WERI-Rb-1 (cell line): ENCODE results near the gene BRD3OS.
"Not testable (repeated sequence)": the region's sequence is repeated elsewhere in the genome, so short reads cannot be mapped to it uniquely, and the experiment has no call there.

Source experiments
- DNase-seq: peaks from one replicate; pipeline ENCODE4 v3.0.0-alpha.2; 2020
- H3K27ac ChIP-seq: fragments of 250-450 bp; sonication (Bioruptor Pico); 2 replicates; pipeline ENCODE4 v1.5.1; 2020; ENCODE audit warnings: mild to moderate bottlenecking, moderate library complexity
- H3K27me3 ChIP-seq: fragments of 250-450 bp; sonication (Bioruptor Pico); 2 replicates; pipeline ENCODE4 v1.5.1; 2021; ENCODE audit warnings: mild to moderate bottlenecking, low read depth, moderate library complexity; ENCODE audit not compliant: insufficient read depth, severe bottlenecking
- H3K36me3 ChIP-seq: fragments of 250-450 bp; sonication (Bioruptor Pico); 2 replicates; pipeline ENCODE4 v1.5.1; 2020; ENCODE audit warnings: mild to moderate bottlenecking, moderate library complexity
- H3K4me3 ChIP-seq: 2 replicates; pipeline ENCODE4 v1.5.1; 2011; ENCODE audit warnings: low read depth, mild to moderate bottlenecking, control low read depth, low read length
- H3K9me3 ChIP-seq: fragments of 250-450 bp; sonication (Bioruptor Pico); 2 replicates; pipeline ENCODE4 v1.5.1; 2021; ENCODE audit warnings: mild to moderate bottlenecking, moderate library complexity; ENCODE audit not compliant: severe bottlenecking
- TF ChIP-seq, protein P1 (sequence below): IDR thresholded peaks from 2 replicates; pipeline ENCODE4 v1.5.1; 2011; ENCODE audit warnings: low read depth, mild to moderate bottlenecking, control low read depth, inconsistent platforms, low read length

BRD3OS gene

DNA sequence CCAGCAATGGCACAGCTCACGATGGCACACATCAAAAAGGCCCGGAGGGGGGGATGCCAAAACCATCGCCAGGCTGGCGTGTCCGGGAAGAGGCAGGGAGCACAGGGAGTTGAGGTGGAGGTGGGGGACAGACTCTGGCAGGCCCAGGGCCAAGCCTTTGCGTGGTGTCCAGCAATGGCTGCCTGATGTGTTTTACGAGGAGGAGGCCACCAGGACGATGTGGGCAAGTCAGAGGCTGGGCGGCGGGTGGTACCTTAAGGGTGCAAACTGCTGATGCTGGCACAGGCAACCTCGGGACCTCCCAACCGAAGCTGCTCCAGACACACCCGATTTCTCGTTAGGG is 37.9 kb upstream of the BRD3OS start:
- Histone ChIP-seq H3K9me3 (no peaks in the 10 kb centered on the region), H3K27me3 (no peaks in the 10 kb centered on the region)
- TF ChIP-seq, protein P1, sequence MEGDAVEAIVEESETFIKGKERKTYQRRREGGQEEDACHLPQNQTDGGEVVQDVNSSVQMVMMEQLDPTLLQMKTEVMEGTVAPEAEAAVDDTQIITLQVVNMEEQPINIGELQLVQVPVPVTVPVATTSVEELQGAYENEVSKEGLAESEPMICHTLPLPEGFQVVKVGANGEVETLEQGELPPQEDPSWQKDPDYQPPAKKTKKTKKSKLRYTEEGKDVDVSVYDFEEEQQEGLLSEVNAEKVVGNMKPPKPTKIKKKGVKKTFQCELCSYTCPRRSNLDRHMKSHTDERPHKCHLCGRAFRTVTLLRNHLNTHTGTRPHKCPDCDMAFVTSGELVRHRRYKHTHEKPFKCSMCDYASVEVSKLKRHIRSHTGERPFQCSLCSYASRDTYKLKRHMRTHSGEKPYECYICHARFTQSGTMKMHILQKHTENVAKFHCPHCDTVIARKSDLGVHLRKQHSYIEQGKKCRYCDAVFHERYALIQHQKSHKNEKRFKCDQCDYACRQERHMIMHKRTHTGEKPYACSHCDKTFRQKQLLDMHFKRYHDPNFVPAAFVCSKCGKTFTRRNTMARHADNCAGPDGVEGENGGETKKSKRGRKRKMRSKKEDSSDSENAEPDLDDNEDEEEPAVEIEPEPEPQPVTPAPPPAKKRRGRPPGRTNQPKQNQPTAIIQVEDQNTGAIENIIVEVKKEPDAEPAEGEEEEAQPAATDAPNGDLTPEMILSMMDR, result no peak

DNA sequence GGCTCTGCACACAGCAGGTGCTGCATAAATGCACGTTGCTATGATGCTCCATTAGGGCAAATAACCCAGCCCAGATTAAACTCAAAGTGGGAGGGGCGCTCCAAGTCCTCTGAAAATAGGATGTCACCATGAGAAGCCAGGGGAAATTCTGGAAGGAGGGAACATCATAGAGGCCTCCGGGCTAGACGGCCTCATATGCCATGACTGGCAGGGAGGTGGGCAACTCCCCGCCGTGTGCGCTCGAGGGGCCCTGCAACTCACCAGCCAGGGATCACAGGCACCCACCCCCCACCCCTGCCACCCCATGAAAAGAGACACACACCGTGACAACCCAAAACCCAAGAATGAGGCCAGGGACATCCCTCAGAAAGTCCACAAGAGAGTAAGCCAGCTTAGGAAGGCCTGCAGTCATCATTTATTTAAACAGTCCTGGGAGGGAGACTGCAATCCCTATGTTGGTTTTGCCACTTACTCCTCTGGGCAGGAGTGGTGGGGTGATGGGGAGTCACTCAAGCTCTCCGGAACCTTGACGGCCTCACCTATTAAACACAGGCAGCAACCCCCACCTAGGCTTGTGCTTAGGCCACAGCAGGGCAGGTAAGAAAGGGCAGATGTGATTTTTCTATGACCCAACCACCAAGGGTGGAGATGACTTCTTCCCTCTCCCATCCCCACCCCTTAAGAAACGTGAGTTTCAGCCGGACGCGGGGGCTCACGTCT is 37.2 kb upstream of the BRD3OS start:
- TF ChIP-seq, protein P1, result no peak
- no peaks in the 10 kb centered on the region for H3K9me3 ChIP-seq
- no peak overlapping the region for H3K27ac ChIP-seq
- H3K36me3 ChIP-seq, result peaks cover 6% of the 10 kb centered on the region
- no peaks in the 10 kb centered on the region for H3K27me3 ChIP-seq
- no peak overlapping the region for H3K4me3 ChIP-seq
- DNase-seq, result no peak

More for the DNA sequence above, 37.9 kb upstream of the BRD3OS start:
- H3K4me3 ChIP-seq, result no peak overlapping the region
- H3K36me3 ChIP-seq, result peaks cover 6% of the 10 kb centered on the region
- no peak for DNase-seq
- no peak overlapping the region for H3K27ac ChIP-seq

DNA sequence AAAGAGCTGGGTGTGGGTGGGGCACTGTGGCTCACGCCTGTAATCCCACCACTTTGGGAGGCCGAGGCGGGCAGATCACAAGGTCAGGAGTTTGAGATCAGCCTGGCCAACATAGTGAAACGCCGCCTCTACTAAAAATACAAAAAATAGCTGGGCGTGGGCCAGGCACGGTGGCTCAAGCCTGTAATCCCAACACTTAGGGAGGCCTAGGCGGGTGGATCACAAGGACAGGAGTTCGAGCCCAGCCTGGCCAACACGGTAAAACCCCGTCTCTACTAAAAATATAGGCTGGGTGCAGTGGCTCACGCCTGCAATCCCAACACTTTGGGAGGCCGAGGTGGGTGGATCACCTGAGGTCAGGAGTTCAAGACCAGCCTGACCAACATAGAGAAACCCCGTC is 36.5 kb upstream of the BRD3OS start:
- H3K27ac ChIP-seq, DNase-seq, H3K36me3 ChIP-seq: not testable (repeated sequence)

DNA sequence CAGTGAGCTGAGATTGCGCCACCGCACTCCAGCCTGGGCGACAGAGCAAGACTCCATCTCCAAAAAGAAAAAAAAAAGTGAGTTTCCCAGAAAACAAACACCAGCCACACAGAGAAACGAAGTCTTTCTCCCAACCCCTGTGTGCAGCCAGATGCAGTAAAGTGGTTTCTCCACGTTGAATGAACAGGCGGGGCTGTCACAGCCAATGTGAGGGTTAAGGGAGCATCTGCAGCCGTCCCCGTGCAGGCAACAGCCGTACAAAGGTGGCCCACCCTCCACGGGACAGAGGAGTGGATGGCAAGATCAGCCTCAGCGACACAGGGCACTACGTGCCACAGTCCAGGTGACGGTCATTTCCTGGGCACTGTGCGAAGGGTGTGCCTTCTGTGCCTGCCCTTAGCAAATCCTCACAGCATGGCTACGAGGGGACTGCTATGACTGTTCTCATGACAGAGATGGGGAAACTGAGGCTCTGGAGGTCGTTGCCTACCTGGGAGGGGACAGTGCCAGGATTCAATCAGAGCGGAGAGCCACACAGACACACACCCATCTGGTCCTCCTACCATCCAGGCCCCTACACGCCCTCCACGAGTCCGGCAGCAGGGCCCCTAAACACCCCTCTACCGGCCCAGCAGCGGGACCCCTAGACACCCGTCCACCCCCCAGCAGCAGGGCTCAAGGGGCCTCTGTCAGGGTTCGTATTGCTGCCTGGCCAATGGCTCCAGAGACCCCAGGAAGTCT is 35.5 kb upstream of the BRD3OS start:
- no peak overlapping the region for H3K4me3 ChIP-seq
- no peak for DNase-seq
- TF ChIP-seq, protein P1, result no peak

More for the DNA sequence above, 36.5 kb upstream of the BRD3OS start:
- not testable (repeated sequence) for H3K9me3 ChIP-seq, H3K27me3 ChIP-seq, H3K4me3 ChIP-seq

DNA sequence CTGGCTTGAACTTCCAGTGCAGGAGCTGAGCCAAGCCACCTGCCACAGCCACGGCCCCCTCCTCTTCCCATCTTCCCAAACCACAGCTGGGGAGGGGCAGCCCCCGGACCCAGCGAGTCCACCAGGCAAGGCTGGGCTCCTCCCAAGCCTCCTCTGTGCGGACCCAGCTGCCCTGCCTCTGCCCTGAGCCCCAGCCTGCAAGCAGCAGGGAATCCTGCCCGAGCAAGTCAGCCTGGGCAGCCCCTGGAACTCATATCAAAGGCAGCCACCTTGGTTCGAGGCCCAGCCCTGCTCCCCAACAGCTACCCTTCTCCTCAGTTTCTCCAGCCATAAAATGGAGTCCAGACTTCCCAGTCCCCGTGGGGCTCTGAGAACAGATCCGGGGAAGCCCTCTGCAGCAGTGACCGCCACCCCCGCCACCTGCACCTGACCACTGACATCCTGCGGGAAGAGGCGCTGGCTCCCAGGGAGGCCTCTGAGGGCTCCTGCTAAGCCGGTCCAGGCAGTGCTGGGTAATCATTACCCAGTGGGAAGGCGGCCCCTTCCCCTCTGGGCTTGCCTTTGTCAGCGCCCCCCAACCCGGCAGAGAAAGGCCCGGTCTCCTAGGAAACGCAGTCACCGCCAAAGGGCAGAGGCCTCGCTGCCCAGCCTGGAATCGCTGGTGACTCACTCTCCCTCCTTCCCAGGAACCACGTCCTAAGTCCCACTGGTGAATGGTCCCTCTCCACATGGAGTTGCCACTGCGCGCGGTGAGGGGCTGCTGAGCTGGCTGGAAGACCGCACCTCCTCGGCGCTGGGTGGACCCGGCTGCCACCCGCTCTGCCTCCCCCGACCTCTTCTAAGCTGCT is 34.7 kb upstream of the BRD3OS start:
- TF ChIP-seq, protein P1, result no peak
- DNase-seq, result peak; percentile 55
- H3K4me3 ChIP-seq, result peak overlapping the region; percentile 65

More for the DNA sequence above, 35.5 kb upstream of the BRD3OS start:
- no peaks in the 10 kb centered on the region for H3K9me3 ChIP-seq
- H3K27me3 ChIP-seq, result no peaks in the 10 kb centered on the region
- H3K27ac ChIP-seq, result peak overlapping the region; percentile 86; the same call in 1 of the 2 replicates
- H3K36me3 ChIP-seq, result peaks cover 6% of the 10 kb centered on the region

More for the DNA sequence above, 34.7 kb upstream of the BRD3OS start:
- peak overlapping the region; percentile 86 for H3K27ac ChIP-seq
- peaks cover 6% of the 10 kb centered on the region for H3K36me3 ChIP-seq
- no peaks in the 10 kb centered on the region for H3K9me3 ChIP-seq
- H3K27me3 ChIP-seq, result no peaks in the 10 kb centered on the region
